Subcutaneous abdominal adipose tissue (tissue), 5 donors: ENCODE results near the gene GGACT.

Source experiments
- H3K27ac ChIP-seq: one replicate; pipeline ENCODE4 v1.7.0; 2013; ENCODE audit warnings: low read depth, mild to moderate bottlenecking, inconsistent platforms, low read length, moderate library complexity
- H3K27me3 ChIP-seq, 5 donors: one replicate each; pipeline ENCODE4 v1.7.0; 2013; ENCODE audit warnings: low read length in 5 of 5, inconsistent platforms in 1 of 5; ENCODE audit not compliant: control insufficient read depth in 5 of 5, insufficient read depth in 4 of 5
- H3K36me3 ChIP-seq, 5 donors: one replicate each; pipeline ENCODE4 v1.7.0; 2013; ENCODE audit warnings: low read length in 5 of 5; ENCODE audit not compliant: control insufficient read depth in 5 of 5, insufficient read depth in 5 of 5
- H3K4me1 ChIP-seq, 5 donors: one replicate each; pipeline ENCODE4 v1.7.0; 2013; ENCODE audit warnings: low read length in 5 of 5, mild to moderate bottlenecking in 3 of 5, moderate library complexity in 1 of 5; ENCODE audit not compliant: control insufficient read depth in 5 of 5, insufficient read depth in 5 of 5
- H3K4me3 ChIP-seq, 5 donors: one replicate each; pipeline ENCODE4 v1.7.0; 2013; ENCODE audit warnings: low read length in 5 of 5, low read depth in 1 of 5
- H3K9ac ChIP-seq, 5 donors: one replicate each; pipeline ENCODE4 v1.7.0; 2013; ENCODE audit warnings: low read length in 5 of 5, mild to moderate bottlenecking in 4 of 5, moderate library complexity in 3 of 5
- H3K9me3 ChIP-seq, 5 donors: one replicate each; pipeline ENCODE4 v1.7.0; 2013; ENCODE audit warnings: low read length in 5 of 5; ENCODE audit not compliant: control insufficient read depth in 5 of 5
- donor health status: healthy.
- donor health status: healthy.
- donor health status: healthy.
- donor health status: healthy.
- donor health status: healthy.

Gene GGACT

GRCh38 chr13:100491164-100491842 lies 97.3 kb downstream of the GGACT start:
- H3K4me3 ChIP-seq = peak overlapping the region in 1 of 5 donors; percentile 12
- peak overlapping the region; percentile 41 for H3K27ac ChIP-seq
- H3K4me1 ChIP-seq = peaks cover 2 to 24% (median 9%) of the 10 kb centered on the region in 5 donors
- no peaks in the 10 kb centered on the region for H3K36me3 ChIP-seq
- H3K9ac ChIP-seq = peak overlapping the region in 1 of 5 donors; percentile 20
- no peaks in the 10 kb centered on the region for H3K9me3 ChIP-seq
- no peaks in the 10 kb centered on the region for H3K27me3 ChIP-seq

GRCh38 chr13:100490692-100491091 lies 97.9 kb downstream of the GGACT start:
- H3K27ac ChIP-seq = peak overlapping the region; percentile 33
- no peak overlapping the region for H3K4me3 ChIP-seq

DNA sequence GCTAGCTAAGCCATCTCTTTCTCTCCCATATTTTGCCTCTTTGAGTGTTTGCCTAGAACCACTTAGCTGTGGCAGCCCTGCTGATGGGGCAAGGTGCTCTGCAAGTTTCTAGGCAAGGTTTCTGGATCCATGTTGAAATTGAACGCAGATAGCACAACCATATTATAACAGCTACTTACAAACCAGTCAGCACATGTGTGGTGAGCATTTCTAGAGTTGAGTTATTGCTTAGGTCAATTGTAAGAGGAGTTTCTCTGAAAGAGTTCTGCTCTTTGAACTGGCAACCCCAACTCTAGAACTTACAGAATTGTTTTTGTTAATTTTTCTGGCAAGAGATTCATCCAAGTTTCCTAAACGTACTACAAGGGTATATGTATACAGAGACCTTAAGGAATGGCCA lies 103.3 kb downstream of the GGACT start:
- H3K9me3 ChIP-seq = no peaks in the 10 kb centered on the region
- peaks cover 0 to 8% (median 0%) of the 10 kb centered on the region in 5 donors for H3K4me1 ChIP-seq
- no peak overlapping the region for H3K4me3 ChIP-seq
- H3K27me3 ChIP-seq = no peaks in the 10 kb centered on the region
- no peak overlapping the region for H3K27ac ChIP-seq
- no peaks in the 10 kb centered on the region for H3K36me3 ChIP-seq
- H3K9ac ChIP-seq = no peak overlapping the region

More at GRCh38 chr13:100490692-100491091, 97.9 kb downstream of the GGACT start:
- Histone ChIP-seq H3K4me1 (peaks cover 2 to 21% (median 9%) of the 10 kb centered on the region in 5 donors), H3K9ac (no peak overlapping the region), H3K27me3 (no peaks in the 10 kb centered on the region), H3K9me3 (no peaks in the 10 kb centered on the region), H3K36me3 (no peaks in the 10 kb centered on the region)

GRCh38 chr13:100484702-100485101 lies 103.9 kb downstream of the GGACT start:
- Histone ChIP-seq H3K4me1 (peaks cover 0 to 8% (median 0%) of the 10 kb centered on the region in 5 donors), H3K9ac (no peak overlapping the region), H3K27me3 (no peaks in the 10 kb centered on the region), H3K27ac (no peak overlapping the region), H3K4me3 (no peak overlapping the region), H3K9me3 (no peaks in the 10 kb centered on the region), H3K36me3 (no peaks in the 10 kb centered on the region)

DNA sequence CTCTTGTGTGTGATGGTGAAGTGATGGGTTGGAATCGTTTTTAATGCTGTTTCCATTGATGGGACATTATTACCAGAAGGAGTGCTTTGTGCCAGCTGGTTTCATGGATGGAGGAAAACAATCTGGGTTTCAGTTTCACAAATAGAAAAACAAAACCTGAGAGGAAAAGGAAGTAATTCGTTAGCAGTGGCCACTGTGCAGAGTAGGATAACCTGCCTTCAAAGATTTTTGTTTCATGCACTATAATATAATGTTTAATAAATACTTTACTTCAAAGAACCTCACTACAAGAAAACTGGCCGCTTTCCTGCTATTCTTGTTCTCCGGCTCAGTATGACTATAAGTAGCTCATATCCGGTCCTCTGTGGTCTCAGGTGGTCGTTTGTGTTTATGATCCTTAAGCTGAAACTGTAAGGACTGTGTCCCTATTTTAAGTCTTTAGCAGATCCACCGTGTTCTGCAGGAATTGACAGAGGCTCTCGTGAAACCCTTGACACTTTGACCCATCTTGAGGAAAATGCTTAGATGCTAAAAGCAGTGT lies 104.7 kb downstream of the GGACT start:
- peak overlapping the region in 1 of 5 donors; percentile 9 for H3K4me3 ChIP-seq
- no peaks in the 10 kb centered on the region for H3K36me3 ChIP-seq

DNA sequence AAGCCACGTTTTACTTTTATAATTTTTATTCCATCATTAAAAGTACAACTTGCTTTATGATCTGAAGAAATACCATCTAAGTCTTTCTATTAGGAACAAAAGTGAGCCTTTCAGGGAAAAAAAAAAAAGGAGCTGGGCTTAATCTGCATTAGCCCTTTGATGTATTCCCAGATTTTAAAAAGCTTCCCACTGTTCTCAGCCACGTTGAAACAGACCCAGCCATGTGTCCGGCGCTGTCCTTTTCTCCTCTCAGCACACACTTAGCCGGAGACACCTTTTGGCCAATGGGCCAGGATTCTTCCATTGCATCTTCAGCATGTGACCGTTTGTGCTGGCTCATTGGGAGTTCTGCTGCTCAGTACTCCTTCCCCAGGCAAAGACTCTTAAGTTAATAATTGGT lies 105.5 kb downstream of the GGACT start:
- H3K4me1 ChIP-seq = peaks cover 0 to 10% (median 9%) of the 10 kb centered on the region in 5 donors
- H3K27ac ChIP-seq = no peak overlapping the region
- H3K4me3 ChIP-seq = no peak overlapping the region
- H3K9ac ChIP-seq = no peak overlapping the region
- no peaks in the 10 kb centered on the region for H3K36me3 ChIP-seq
- H3K27me3 ChIP-seq = no peaks in the 10 kb centered on the region
- no peaks in the 10 kb centered on the region for H3K9me3 ChIP-seq

More for the DNA sequence above, 104.7 kb downstream of the GGACT start:
- Histone ChIP-seq H3K27me3 (no peaks in the 10 kb centered on the region), H3K27ac (no peak overlapping the region), H3K9me3 (no peaks in the 10 kb centered on the region), H3K4me1 (peaks cover 0 to 8% (median 2%) of the 10 kb centered on the region in 5 donors), H3K9ac (no peak overlapping the region)

DNA sequence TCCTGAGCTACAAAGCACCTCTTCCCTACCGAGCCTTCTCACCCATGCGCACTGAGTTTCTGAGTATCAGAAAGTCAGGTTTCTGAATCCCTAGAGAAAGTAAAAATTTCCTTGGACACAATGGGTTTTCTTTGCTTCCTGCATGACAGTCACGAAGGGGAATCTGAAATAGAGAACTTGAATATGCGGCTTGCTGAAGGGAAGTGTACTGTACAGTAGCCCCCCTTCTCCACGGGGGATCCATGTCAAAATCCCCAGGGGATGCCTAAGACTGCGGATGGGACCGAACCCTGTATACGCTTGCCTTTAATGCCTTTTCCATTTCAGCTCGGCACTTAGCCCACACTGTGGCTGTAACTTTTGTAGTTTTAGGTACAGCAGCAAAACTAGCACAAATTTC lies 107.9 kb downstream of the GGACT start:
- peaks cover 0 to 11% (median 9%) of the 10 kb centered on the region in 5 donors for H3K4me1 ChIP-seq

More for the DNA sequence above, 107.9 kb downstream of the GGACT start:
- Histone ChIP-seq H3K36me3 (no peaks in the 10 kb centered on the region), H3K27me3 (no peaks in the 10 kb centered on the region), H3K9ac (no peak overlapping the region), H3K27ac (no peak overlapping the region), H3K9me3 (no peaks in the 10 kb centered on the region), H3K4me3 (no peak overlapping the region)
